H9 (cell line): ENCODE measurements around the gene C2orf92. TPM values are rescaled to one million over a fixed set of nuclear protein-coding genes. Genes with fewer than 3 reads are reported as not detected.

Experiments
- DNase-seq: peaks from one replicate; pipeline ENCODE4 v3.0.0-alpha.2; 2017
- H2AFZ ChIP-seq: one replicate; pipeline ENCODE4 v1.6.1; 2013; ENCODE audit warnings: mild to moderate bottlenecking, low read length, control low read depth, moderate library complexity
- H2AK5ac ChIP-seq: 2 replicates; pipeline ENCODE4 v1.6.1; 2013; ENCODE audit warnings: low read length, control low read depth, mixed read lengths; ENCODE audit not compliant: insufficient read length
- H2BK120ac ChIP-seq: one replicate; pipeline ENCODE4 v1.6.1; 2013; ENCODE audit warnings: low read depth, mild to moderate bottlenecking, low read length, control low read depth, inconsistent platforms; ENCODE audit not compliant: poor library complexity, severe bottlenecking
- H2BK12ac ChIP-seq: 2 replicates; pipeline ENCODE4 v1.6.1; 2013; ENCODE audit warnings: low read length, control low read depth, mixed read lengths, low read depth; ENCODE audit not compliant: insufficient read length
- H2BK15ac ChIP-seq: 2 replicates; pipeline ENCODE4 v1.6.1; 2013; ENCODE audit warnings: low read depth, low read length, control low read depth
- H2BK20ac ChIP-seq: one replicate; pipeline ENCODE4 v1.6.1; 2013; ENCODE audit warnings: low read depth, mild to moderate bottlenecking, low read length, control low read depth, inconsistent platforms; ENCODE audit not compliant: poor library complexity, severe bottlenecking
- H2BK5ac ChIP-seq: 2 replicates; pipeline ENCODE4 v1.6.1; 2013; ENCODE audit warnings: low read length, control low read depth, mixed read lengths; ENCODE audit not compliant: insufficient read length
- H3K14ac ChIP-seq: 2 replicates; pipeline ENCODE4 v1.6.1; 2013; ENCODE audit warnings: low read length, control low read depth; ENCODE audit not compliant: insufficient read depth
- H3K18ac ChIP-seq: 2 replicates; pipeline ENCODE4 v1.6.1; 2013; ENCODE audit warnings: low read depth, mild to moderate bottlenecking, mixed read lengths, low read length, control low read depth; ENCODE audit not compliant: insufficient read length
- H3K23ac ChIP-seq: 2 replicates; pipeline ENCODE4 v1.6.1; 2013; ENCODE audit warnings: low read length, control low read depth, mixed read lengths, low read depth; ENCODE audit not compliant: insufficient read length
- H3K23me2 ChIP-seq: 2 replicates; pipeline ENCODE4 v1.6.1; 2013; ENCODE audit warnings: low read depth, mild to moderate bottlenecking, mixed read lengths, low read length, control low read depth; ENCODE audit not compliant: insufficient read length, poor library complexity, severe bottlenecking
- H3K27ac ChIP-seq: 2 replicates; pipeline ENCODE4 v1.5.1; 2013; ENCODE audit warnings: low read length, control low read depth, mixed read lengths, low read depth; ENCODE audit not compliant: insufficient read length
- H3K27me3 ChIP-seq: 2 replicates; pipeline ENCODE4 v1.6.1; 2013; ENCODE audit warnings: low read length, control low read depth, inconsistent platforms; ENCODE audit not compliant: insufficient read depth
- H3K4ac ChIP-seq: 2 replicates; pipeline ENCODE4 v1.6.1; 2013; ENCODE audit warnings: low read depth, mild to moderate bottlenecking, control low read depth, inconsistent platforms, low read length, moderate library complexity
- H3K4me1 ChIP-seq: 2 replicates; pipeline ENCODE4 v1.6.1; 2013; ENCODE audit warnings: low read length, control low read depth, inconsistent platforms; ENCODE audit not compliant: insufficient read depth
- H3K4me2 ChIP-seq: 2 replicates; pipeline ENCODE4 v1.6.1; 2013; ENCODE audit warnings: low read length, control low read depth, mixed read lengths; ENCODE audit not compliant: insufficient read length, insufficient read depth
- H3K56ac ChIP-seq: 2 replicates; pipeline ENCODE4 v1.6.1; 2013; ENCODE audit warnings: low read depth, mild to moderate bottlenecking, mixed read lengths, low read length, control low read depth; ENCODE audit not compliant: insufficient read length
- H3K79me1 ChIP-seq: 2 replicates; pipeline ENCODE4 v1.6.1; 2013; ENCODE audit warnings: low read depth, mild to moderate bottlenecking, moderate library complexity, low read length, control low read depth, inconsistent platforms; ENCODE audit not compliant: insufficient read depth, poor library complexity, severe bottlenecking
- H3K79me2 ChIP-seq: 2 replicates; pipeline ENCODE4 v1.6.1; 2013; ENCODE audit warnings: low read length, control low read depth, inconsistent platforms; ENCODE audit not compliant: insufficient read depth
- H3K9ac ChIP-seq: 2 replicates; pipeline ENCODE4 v1.6.1; 2013; ENCODE audit warnings: low read length, control low read depth, mixed read lengths; ENCODE audit not compliant: insufficient read length; ENCODE audit errors: extremely low read depth
- H3K9me3 ChIP-seq: one replicate; pipeline ENCODE4 v1.6.1; 2013; ENCODE audit warnings: low read depth, low read length, inconsistent platforms; ENCODE audit not compliant: control insufficient read depth
- H3T11ph ChIP-seq: one replicate; pipeline ENCODE4 v1.6.1; 2013; ENCODE audit warnings: mild to moderate bottlenecking, low read length, control low read depth, inconsistent platforms
- H4K20me1 ChIP-seq: one replicate; pipeline ENCODE4 v1.6.1; 2013; ENCODE audit not compliant: control insufficient read depth, insufficient read length, insufficient read depth
- H4K5ac ChIP-seq: 2 replicates; pipeline ENCODE4 v1.6.1; 2013; ENCODE audit warnings: low read depth, mild to moderate bottlenecking, mixed read lengths, low read length, control low read depth; ENCODE audit not compliant: insufficient read length
- H4K8ac ChIP-seq: replicated peaks from 2 replicates; pipeline ENCODE4 v1.6.1; 2013; ENCODE audit warnings: low read length, control low read depth, mixed read lengths, low read depth; ENCODE audit not compliant: insufficient read length
- H4K91ac ChIP-seq: 2 replicates; pipeline ENCODE4 v1.6.1; 2013; ENCODE audit warnings: low read depth, mild to moderate bottlenecking, moderate library complexity, mixed read lengths, low read length, control low read depth; ENCODE audit not compliant: insufficient read length
- H3K27ac Mint-ChIP-seq, 3 experiments: 2 replicates in 2 of 3; 3 replicates in 1 of 3; pipeline ENCODE4 v1.8.0; 2020 to 2021; ENCODE audit warnings: mixed read lengths in 3 of 3, mild to moderate bottlenecking in 1 of 3, moderate library complexity in 1 of 3
- H3K27me3 Mint-ChIP-seq: 2 replicates; pipeline ENCODE4 v1.8.0; 2021; ENCODE audit warnings: low read depth, mild to moderate bottlenecking, moderate library complexity, mixed read lengths
- H3K36me3 Mint-ChIP-seq, 3 experiments: 2 replicates in 2 of 3; 3 replicates in 1 of 3; pipeline ENCODE4 v1.8.0; 2020 to 2021; ENCODE audit warnings: low read depth in 3 of 3, mixed read lengths in 3 of 3; ENCODE audit not compliant: insufficient read depth in 1 of 3
- H3K4me1 Mint-ChIP-seq, 2 experiments: 2 replicates each; pipeline ENCODE4 v1.8.0; 2020; ENCODE audit warnings: mixed read lengths in 2 of 2
- H3K4me3 Mint-ChIP-seq, 2 experiments: 2 replicates in 1 of 2; 3 replicates in 1 of 2; pipeline ENCODE4 v1.8.0; 2020 to 2021; ENCODE audit warnings: mild to moderate bottlenecking in 2 of 2, mixed read lengths in 2 of 2, moderate library complexity in 1 of 2
- H3K9me3 Mint-ChIP-seq, 2 experiments: 2 replicates in 1 of 2; 3 replicates in 1 of 2; pipeline ENCODE4 v1.8.0; 2020; ENCODE audit warnings: mild to moderate bottlenecking in 2 of 2, mixed read lengths in 2 of 2, moderate library complexity in 1 of 2
- WGBS: extraction: QIAGEN DNeasy Blood & Tissue Kit; methylation state at CpG from one replicate; pipeline ENCODE4 v1.1.7; 2013; ENCODE audit warnings: missing lambda C conversion rate, low lambda C conversion rate, mixed read lengths; ENCODE audit not compliant: insufficient read length; ENCODE audit errors: extremely low coverage; 5-methylcytosine and 5-hydroxymethylcytosine counted together
- total RNA-seq: library from RNA; stranded (reverse); gene quantifications from 2 replicates; pipeline ENCODE4 v1.2.1, GENCODE V29; 2021
- TF ChIP-seq, protein P1 (sequence below): fragments of 200-600 bp; sonication (generic); conservative IDR thresholded peaks from 3 replicates; pipeline ENCODE4 v1.8.0; 2021; ENCODE audit warnings: antibody characterized with exemption, mild to moderate bottlenecking

The C2orf92 gene
- total RNA-seq, 1 experiment from 2014 or later: 7.3 TPM

DNA sequence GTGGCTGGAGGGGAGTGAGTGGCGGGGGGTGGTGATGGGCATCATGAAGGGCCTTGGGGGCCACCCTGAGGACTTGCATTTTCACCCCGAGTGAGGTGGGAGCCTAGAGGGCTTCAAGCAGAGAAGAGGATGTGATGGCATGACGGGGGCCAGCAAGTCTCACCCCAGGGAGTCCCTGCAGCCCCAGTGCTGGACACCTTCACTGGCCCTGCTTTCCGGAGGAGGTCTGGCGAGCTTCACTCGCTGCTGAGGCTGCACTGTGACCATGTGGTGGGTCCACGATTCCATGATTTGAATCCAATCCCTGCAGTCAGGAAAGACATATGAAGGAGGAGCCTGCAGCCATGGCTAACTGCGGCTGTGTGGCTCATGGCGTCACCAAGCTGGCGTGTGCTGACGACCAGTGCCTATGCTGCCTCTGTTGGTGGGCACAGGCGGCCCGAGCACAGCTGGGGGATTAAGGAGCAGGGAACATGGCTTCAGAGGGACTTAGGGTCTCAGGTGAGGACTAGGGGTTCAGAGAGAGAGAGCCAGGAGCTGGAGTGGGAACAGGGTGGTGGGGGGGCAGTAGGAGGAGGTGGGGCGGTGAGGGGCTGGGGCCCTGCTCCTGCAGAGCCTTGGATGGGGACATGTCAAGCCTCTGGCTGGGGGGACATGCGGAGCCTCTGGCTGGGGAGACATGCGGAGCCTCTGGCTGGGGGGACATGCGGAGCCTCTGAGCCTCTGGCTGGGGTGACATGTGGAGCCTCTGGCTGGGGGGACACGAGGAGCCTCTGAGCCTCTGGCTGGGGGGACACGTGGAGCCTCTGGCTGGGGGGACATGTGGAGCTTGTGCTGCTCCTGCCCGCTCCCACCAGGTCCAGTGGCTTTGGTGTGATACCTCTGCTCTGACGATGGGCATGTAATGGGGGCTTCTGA lies 47.4 kb downstream of the C2orf92 start:
- no peak overlapping the region for H2BK120ac ChIP-seq
- no CpG with 5 or more reads among the region's 21 CpGs for WGBS

More for the DNA sequence above, 47.4 kb downstream of the C2orf92 start:
- H3K9ac ChIP-seq: no peak overlapping the region
- DNase-seq: no peak
- H3K23ac ChIP-seq: no peak overlapping the region
- H3K4me2 ChIP-seq: no peak overlapping the region
- no peak overlapping the region for H3K18ac ChIP-seq
- no peaks in the 10 kb centered on the region for H3K79me2 ChIP-seq
- no peak overlapping the region for H3T11ph ChIP-seq
- no peak overlapping the region for H4K91ac ChIP-seq
- no peaks in the 10 kb centered on the region; a peak in 1 of 5 replicates for H3K9me3 Mint-ChIP-seq
- no peak overlapping the region for H4K5ac ChIP-seq
- H2AK5ac ChIP-seq: no peak overlapping the region
- no peak overlapping the region for H2AFZ ChIP-seq
- no peak overlapping the region for H2BK20ac ChIP-seq
- peaks cover 26 to 27% of the 10 kb centered on the region in 2 experiments for H3K4me1 Mint-ChIP-seq
- TF ChIP-seq, protein P1, sequence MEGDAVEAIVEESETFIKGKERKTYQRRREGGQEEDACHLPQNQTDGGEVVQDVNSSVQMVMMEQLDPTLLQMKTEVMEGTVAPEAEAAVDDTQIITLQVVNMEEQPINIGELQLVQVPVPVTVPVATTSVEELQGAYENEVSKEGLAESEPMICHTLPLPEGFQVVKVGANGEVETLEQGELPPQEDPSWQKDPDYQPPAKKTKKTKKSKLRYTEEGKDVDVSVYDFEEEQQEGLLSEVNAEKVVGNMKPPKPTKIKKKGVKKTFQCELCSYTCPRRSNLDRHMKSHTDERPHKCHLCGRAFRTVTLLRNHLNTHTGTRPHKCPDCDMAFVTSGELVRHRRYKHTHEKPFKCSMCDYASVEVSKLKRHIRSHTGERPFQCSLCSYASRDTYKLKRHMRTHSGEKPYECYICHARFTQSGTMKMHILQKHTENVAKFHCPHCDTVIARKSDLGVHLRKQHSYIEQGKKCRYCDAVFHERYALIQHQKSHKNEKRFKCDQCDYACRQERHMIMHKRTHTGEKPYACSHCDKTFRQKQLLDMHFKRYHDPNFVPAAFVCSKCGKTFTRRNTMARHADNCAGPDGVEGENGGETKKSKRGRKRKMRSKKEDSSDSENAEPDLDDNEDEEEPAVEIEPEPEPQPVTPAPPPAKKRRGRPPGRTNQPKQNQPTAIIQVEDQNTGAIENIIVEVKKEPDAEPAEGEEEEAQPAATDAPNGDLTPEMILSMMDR: no peak
- no peak overlapping the region for H3K4ac ChIP-seq
- H3K9me3 ChIP-seq: no peaks in the 10 kb centered on the region
- H3K4me3 Mint-ChIP-seq: no peak overlapping the region; a peak in 1 of 5 replicates
- no peaks in the 10 kb centered on the region; a peak in 1 of 7 replicates for H3K36me3 Mint-ChIP-seq
- H4K20me1 ChIP-seq: no peaks in the 10 kb centered on the region
- H3K27me3 Mint-ChIP-seq: peaks cover 5% of the 10 kb centered on the region
- H3K27ac Mint-ChIP-seq: no peak overlapping the region; a peak in 1 of 7 replicates
- no peak overlapping the region for H3K27ac ChIP-seq
- H3K23me2 ChIP-seq: no peaks in the 10 kb centered on the region
- no peak overlapping the region for H2BK12ac ChIP-seq
- H3K14ac ChIP-seq: no peak overlapping the region; the same call in 1 of the 2 replicates
- H2BK5ac ChIP-seq: no peak overlapping the region
- no peaks in the 10 kb centered on the region for H3K27me3 ChIP-seq
- H3K56ac ChIP-seq: no peak overlapping the region
- no peaks in the 10 kb centered on the region for H3K79me1 ChIP-seq
- H3K4me1 ChIP-seq: peaks cover 6% of the 10 kb centered on the region
- H4K8ac ChIP-seq: no peak overlapping the region
- no peak overlapping the region for H2BK15ac ChIP-seq
